Measurements from ENCODE around the gene LMNB1. TPM values are rescaled to one million over a fixed set of nuclear protein-coding genes. Genes with fewer than 3 reads are reported as not detected.
"Not testable (repeated sequence)": the region's sequence is repeated elsewhere in the genome, so short reads cannot be mapped to it uniquely, and the experiment has no call there.

Gene LMNB1
- total RNA-seq, 4 donors from 2014 or later: 13.7 to 61.5 (median 39.2) TPM

DNA sequence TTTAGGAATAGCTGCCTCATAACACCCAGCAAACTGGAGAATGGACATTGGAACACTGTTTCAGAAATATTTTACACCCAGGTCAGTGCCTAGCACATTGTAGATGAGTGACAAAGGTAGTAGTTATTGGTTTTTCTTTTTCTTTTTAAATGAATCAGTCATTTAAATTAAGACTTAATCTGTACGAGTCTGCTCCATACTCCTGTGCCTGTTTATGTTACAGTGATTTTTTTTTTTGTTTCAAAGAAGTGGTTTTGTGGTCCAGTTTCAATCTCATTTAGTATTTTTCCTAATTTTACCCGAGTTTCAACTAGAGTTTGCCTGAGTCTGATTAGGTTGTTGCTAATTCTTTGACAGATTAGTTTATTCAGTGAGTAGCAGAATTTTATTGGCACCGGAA is 16.2 kb downstream of the LMNB1 start:
- no peak for DNase-seq
- TF ChIP-seq POLR2A (IDR thresholded peaks at IDR 0.05) (no peak), CTCF (IDR thresholded peaks at IDR 0.05) (no peak)
- 74 to 86% methylated on average over 3 of the region's 3 CpGs for WGBS, 2 donors
- no peak overlapping the region for H3K4me3 ChIP-seq
- no peak overlapping the region for H3K27ac ChIP-seq
- H3K9me3 ChIP-seq: no peaks in the 10 kb centered on the region
- intact Hi-C loops (cut with DNase I): no loop called here
- no peaks in the 10 kb centered on the region for H3K36me3 ChIP-seq
- no peaks in the 10 kb centered on the region for H3K4me1 ChIP-seq
- H3K27me3 ChIP-seq: no peaks in the 10 kb centered on the region

DNA sequence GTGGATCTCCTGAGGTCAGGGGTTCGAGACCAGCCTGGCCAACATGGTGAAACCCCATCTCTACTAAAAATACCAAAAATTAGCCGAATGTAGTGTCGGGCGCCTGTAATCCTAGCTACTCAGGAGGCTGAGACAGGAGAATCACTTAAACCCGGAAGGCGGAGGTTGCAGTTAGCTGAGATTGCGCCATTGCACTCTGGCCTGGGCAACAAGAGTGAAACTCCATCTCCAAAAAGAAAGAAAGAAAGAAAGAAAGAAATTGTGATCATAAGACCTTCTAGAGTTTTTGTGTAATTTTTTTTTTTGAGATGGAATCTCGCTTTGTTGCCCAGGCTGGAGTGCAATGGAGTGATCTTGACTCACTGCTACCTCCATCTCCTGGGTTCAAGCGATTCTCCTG is 16.7 kb downstream of the LMNB1 start:
- H3K4me3 ChIP-seq; intact Hi-C loops (cut with DNase I); H3K9me3 ChIP-seq; H3K4me1 ChIP-seq; H3K36me3 ChIP-seq; H3K27me3 ChIP-seq; H3K27ac ChIP-seq; DNase-seq: not testable (repeated sequence)
- WGBS, 2 donors: 95% methylated on average over 8 to 9 of the region's 9 CpGs

- Histone ChIP-seq H3K4me1 (no peaks in the 10 kb centered on the region), H3K4me3 (no peak overlapping the region), H3K27me3 (no peaks in the 10 kb centered on the region), H3K27ac (no peak overlapping the region), H3K9me3 (no peaks in the 10 kb centered on the region), H3K36me3 (no peaks in the 10 kb centered on the region)
- WGBS, 2 donors: 52 to 57% methylated on average over 6 of the region's 6 CpGs
- no peak for TF ChIP-seq CTCF (IDR thresholded peaks at IDR 0.05)
- TF ChIP-seq POLR2A (IDR thresholded peaks at IDR 0.05): no peak
- intact Hi-C loops (cut with DNase I): no loop called here
- DNase-seq: no peak
These were observed 17.4 kb downstream of the LMNB1 start for GRCh38 chr5:126794157-126794828.

DNA sequence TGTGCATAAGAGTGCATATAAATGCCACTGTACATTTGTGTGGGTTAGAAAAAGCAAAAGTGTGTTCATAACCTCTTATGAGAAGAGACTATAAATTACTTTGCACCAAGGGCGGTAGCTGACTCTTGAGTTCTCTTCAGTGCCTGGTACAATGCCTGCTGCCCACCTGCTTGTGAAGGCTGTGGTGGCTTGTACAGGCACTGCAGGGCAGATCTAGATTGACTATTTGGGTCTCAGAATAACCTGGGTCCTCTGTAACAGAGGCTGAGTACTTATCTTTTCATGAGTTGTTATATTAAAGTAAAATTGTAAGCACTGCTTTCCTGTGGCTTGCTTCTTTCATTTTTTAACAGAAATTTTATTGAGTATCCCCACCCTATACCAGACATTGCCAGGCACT is 22.8 kb downstream of the LMNB1 start:
- no peak overlapping the region for H3K4me3 ChIP-seq
- TF ChIP-seq CTCF (IDR thresholded peaks at IDR 0.05) (no peak), POLR2A (IDR thresholded peaks at IDR 0.05) (no peak)
- no peaks in the 10 kb centered on the region for H3K27me3 ChIP-seq
- H3K9me3 ChIP-seq: no peaks in the 10 kb centered on the region
- 76 to 87% methylated on average over 1 of the region's 1 CpG for WGBS, 2 donors
- DNase-seq: no peak
- no peak overlapping the region for H3K27ac ChIP-seq
- intact Hi-C loops (cut with DNase I): loop anchor here (10.0 kb wide), 1 partner anchor 145 kb away; no protein-coding TSS in a partner anchor
- H3K4me1 ChIP-seq: peaks cover 0 to 2% (median 0%) of the 10 kb centered on the region in 3 donors
- no peaks in the 10 kb centered on the region for H3K36me3 ChIP-seq

DNA sequence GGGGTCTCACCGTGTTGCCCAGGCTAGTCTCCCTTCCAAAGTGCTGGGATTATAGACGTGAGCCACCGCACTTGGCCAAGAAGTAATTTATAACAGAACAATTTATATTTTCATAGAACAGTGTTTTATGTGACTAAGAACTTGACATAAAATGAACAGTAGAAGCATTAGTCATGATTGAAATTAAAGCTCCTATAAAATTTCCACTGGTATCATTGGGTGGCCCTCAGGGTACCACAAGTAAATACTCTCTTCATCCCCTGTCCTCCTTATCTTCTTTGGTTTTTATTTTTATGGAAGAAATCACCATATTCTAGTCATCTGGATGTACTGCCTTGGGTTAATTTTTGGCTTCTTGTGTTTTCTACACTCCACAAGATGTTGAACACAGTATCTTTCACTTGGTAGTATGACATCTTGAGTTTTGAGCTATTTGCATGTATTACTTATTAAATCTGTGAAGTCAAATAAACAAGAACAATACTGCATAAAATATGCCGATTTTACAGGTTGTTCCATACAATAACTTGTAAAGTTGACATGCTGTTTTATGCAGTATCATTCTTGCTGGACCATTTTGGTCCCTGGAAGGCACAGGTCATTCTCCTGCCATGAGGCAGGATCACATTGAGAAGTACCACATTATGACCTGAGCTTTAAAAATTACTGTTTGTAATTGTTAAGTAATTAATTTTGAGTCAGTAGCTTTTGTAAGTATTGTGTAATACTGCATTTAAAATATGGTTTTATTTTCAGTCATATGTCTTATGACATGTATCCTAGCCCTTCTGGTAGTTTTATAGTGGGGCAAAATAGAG is 24.4 kb downstream of the LMNB1 start:
- Histone ChIP-seq H3K9me3 (no peaks in the 10 kb centered on the region), H3K27me3 (no peaks in the 10 kb centered on the region), H3K27ac (no peak overlapping the region), H3K4me1 (peaks cover 0 to 5% (median 0%) of the 10 kb centered on the region in 3 donors), H3K4me3 (no peak overlapping the region), H3K36me3 (peaks cover 0 to 8% (median 0%) of the 10 kb centered on the region in 3 donors)
- intact Hi-C loops (cut with DNase I): loop anchor here (10.0 kb wide), 1 partner anchor 147 kb away; no protein-coding TSS in a partner anchor
- 70 to 88% methylated on average over 4 of the region's 4 CpGs for WGBS, 2 donors
- TF ChIP-seq CTCF (IDR thresholded peaks at IDR 0.05) (no peak), POLR2A (IDR thresholded peaks at IDR 0.05) (no peak)
- DNase-seq: no peak
